Parathyroid adenoma (tissue), 2 donors: ENCODE measurements around the gene CHST15.

Experiments used
- H2AFZ ChIP-seq: fragments of 300-600 bp; sonication (generic); one replicate; pipeline ENCODE4 v1.7.0; 2017; ENCODE audit warnings: antibody characterized with exemption, mild to moderate bottlenecking
- H3K27ac ChIP-seq: fragments of 300-600 bp; sonication (generic); one replicate; pipeline ENCODE4 v1.7.0; 2017
- H3K27me3 ChIP-seq: fragments of 300-600 bp; sonication (generic); one replicate; pipeline ENCODE4 v1.7.0; 2017; ENCODE audit warnings: low read length; ENCODE audit not compliant: control insufficient read depth, insufficient read depth
- H3K36me3 ChIP-seq: fragments of 300-600 bp; sonication (generic); one replicate; pipeline ENCODE4 v1.7.0; 2017; ENCODE audit warnings: low read length; ENCODE audit not compliant: control insufficient read depth, insufficient read depth
- H3K4me1 ChIP-seq: fragments of 300-600 bp; sonication (generic); one replicate; pipeline ENCODE4 v1.7.0; 2017; ENCODE audit warnings: control low read depth
- H3K4me2 ChIP-seq: fragments of 300-600 bp; sonication (generic); one replicate; pipeline ENCODE4 v1.7.0; 2017; ENCODE audit warnings: low read length
- H3K4me3 ChIP-seq: fragments of 300-600 bp; sonication (generic); one replicate; pipeline ENCODE4 v1.7.0; 2017; ENCODE audit warnings: low read depth, low read length
- H3K79me2 ChIP-seq: fragments of 300-600 bp; sonication (generic); one replicate; pipeline ENCODE4 v1.7.0; 2017; ENCODE audit warnings: control low read depth
- H3K9ac ChIP-seq: fragments of 300-600 bp; sonication (generic); one replicate; pipeline ENCODE4 v1.7.0; 2017; ENCODE audit warnings: mild to moderate bottlenecking
- H3K9me3 ChIP-seq: fragments of 300-600 bp; sonication (generic); one replicate; pipeline ENCODE4 v1.7.0; 2017; ENCODE audit warnings: low read length; ENCODE audit not compliant: control insufficient read depth
- CTCF ChIP-seq: fragments of 300-600 bp; sonication (generic); IDR thresholded peaks from one replicate; pipeline ENCODE4 v1.7.0; 2017; ENCODE audit warnings: antibody characterized with exemption, mild to moderate bottlenecking
- donor health status: primary hyperparathyroidism.

Gene CHST15

GRCh38 chr10:123991611-123992570, 101.5 kb downstream of the CHST15 start:
- no peaks in the 10 kb centered on the region for H3K9me3 ChIP-seq
- TF ChIP-seq CTCF, result no peak
- H3K27ac ChIP-seq, result no peak overlapping the region
- H3K4me3 ChIP-seq, result no peak overlapping the region
- no peaks in the 10 kb centered on the region for H3K4me1 ChIP-seq
- no peak overlapping the region for H3K9ac ChIP-seq
- no peak overlapping the region for H3K4me2 ChIP-seq
- H2AFZ ChIP-seq, result no peak overlapping the region
- H3K79me2 ChIP-seq, result no peaks in the 10 kb centered on the region
- H3K36me3 ChIP-seq, result no peaks in the 10 kb centered on the region
- H3K27me3 ChIP-seq, result peaks cover 9% of the 10 kb centered on the region

GRCh38 chr10:123990889-123991288, 102.5 kb downstream of the CHST15 start:
- no peaks in the 10 kb centered on the region for H3K4me1 ChIP-seq
- no peaks in the 10 kb centered on the region for H3K79me2 ChIP-seq
- TF ChIP-seq CTCF, result no peak
- H3K36me3 ChIP-seq, result no peaks in the 10 kb centered on the region
- no peak overlapping the region for H3K4me2 ChIP-seq
- no peak overlapping the region for H3K27ac ChIP-seq
- H2AFZ ChIP-seq, result no peak overlapping the region
- H3K9ac ChIP-seq, result no peak overlapping the region
- H3K9me3 ChIP-seq, result no peaks in the 10 kb centered on the region
- H3K27me3 ChIP-seq, result peaks cover 9% of the 10 kb centered on the region
- H3K4me3 ChIP-seq, result no peak overlapping the region

- no peak for TF ChIP-seq CTCF
- peaks cover 4% of the 10 kb centered on the region for H3K27me3 ChIP-seq
- H2AFZ ChIP-seq, result no peak overlapping the region
Measured at GRCh38 chr10:123988694-123989093, 104.7 kb downstream of the CHST15 start.

GRCh38 chr10:123986736-123987135, 106.7 kb downstream of the CHST15 start:
- Histone ChIP-seq H3K27ac (no peak overlapping the region), H3K36me3 (no peaks in the 10 kb centered on the region), H3K79me2 (no peaks in the 10 kb centered on the region), H2AFZ (no peak overlapping the region), H3K9ac (no peak overlapping the region), H3K4me3 (no peak overlapping the region), H3K4me2 (no peak overlapping the region), H3K9me3 (no peaks in the 10 kb centered on the region), H3K27me3 (peaks cover 4% of the 10 kb centered on the region), H3K4me1 (no peaks in the 10 kb centered on the region)
- TF ChIP-seq CTCF, result no peak

More at GRCh38 chr10:123988694-123989093, 104.7 kb downstream of the CHST15 start:
- Histone ChIP-seq H3K9me3 (no peaks in the 10 kb centered on the region), H3K36me3 (no peaks in the 10 kb centered on the region), H3K9ac (no peak overlapping the region), H3K4me2 (no peak overlapping the region), H3K4me1 (no peaks in the 10 kb centered on the region), H3K4me3 (no peak overlapping the region), H3K27ac (no peak overlapping the region), H3K79me2 (no peaks in the 10 kb centered on the region)

- TF ChIP-seq CTCF, result no peak
- H3K79me2 ChIP-seq, result no peaks in the 10 kb centered on the region
- H3K4me2 ChIP-seq, result no peak overlapping the region
- H3K9ac ChIP-seq, result no peak overlapping the region
- H3K4me3 ChIP-seq, result no peak overlapping the region
- no peak overlapping the region for H2AFZ ChIP-seq
- H3K36me3 ChIP-seq, result no peaks in the 10 kb centered on the region
- no peaks in the 10 kb centered on the region for H3K4me1 ChIP-seq
- no peaks in the 10 kb centered on the region for H3K9me3 ChIP-seq
- H3K27ac ChIP-seq, result no peak overlapping the region
- H3K27me3 ChIP-seq, result no peaks in the 10 kb centered on the region
Measured at GRCh38 chr10:123974406-123974805, 119.0 kb downstream of the CHST15 start.
